Superior temporal gyrus (tissue), 1 donor: Measurements from ENCODE around the gene CLOCK.
A peak's percentile ranks its signal among the peaks of the same experiment; 100 is the strongest.
"Not testable (repeated sequence)": the region's sequence is repeated elsewhere in the genome, so short reads cannot be mapped to it uniquely, and the experiment has no call there.

Source experiments
- DNase-seq: peaks from one replicate; pipeline ENCODE4 v3.0.0-alpha.2; 2016; ENCODE audit errors: extremely low spot score

The CLOCK gene, protein sequence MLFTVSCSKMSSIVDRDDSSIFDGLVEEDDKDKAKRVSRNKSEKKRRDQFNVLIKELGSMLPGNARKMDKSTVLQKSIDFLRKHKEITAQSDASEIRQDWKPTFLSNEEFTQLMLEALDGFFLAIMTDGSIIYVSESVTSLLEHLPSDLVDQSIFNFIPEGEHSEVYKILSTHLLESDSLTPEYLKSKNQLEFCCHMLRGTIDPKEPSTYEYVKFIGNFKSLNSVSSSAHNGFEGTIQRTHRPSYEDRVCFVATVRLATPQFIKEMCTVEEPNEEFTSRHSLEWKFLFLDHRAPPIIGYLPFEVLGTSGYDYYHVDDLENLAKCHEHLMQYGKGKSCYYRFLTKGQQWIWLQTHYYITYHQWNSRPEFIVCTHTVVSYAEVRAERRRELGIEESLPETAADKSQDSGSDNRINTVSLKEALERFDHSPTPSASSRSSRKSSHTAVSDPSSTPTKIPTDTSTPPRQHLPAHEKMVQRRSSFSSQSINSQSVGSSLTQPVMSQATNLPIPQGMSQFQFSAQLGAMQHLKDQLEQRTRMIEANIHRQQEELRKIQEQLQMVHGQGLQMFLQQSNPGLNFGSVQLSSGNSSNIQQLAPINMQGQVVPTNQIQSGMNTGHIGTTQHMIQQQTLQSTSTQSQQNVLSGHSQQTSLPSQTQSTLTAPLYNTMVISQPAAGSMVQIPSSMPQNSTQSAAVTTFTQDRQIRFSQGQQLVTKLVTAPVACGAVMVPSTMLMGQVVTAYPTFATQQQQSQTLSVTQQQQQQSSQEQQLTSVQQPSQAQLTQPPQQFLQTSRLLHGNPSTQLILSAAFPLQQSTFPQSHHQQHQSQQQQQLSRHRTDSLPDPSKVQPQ

DNA sequence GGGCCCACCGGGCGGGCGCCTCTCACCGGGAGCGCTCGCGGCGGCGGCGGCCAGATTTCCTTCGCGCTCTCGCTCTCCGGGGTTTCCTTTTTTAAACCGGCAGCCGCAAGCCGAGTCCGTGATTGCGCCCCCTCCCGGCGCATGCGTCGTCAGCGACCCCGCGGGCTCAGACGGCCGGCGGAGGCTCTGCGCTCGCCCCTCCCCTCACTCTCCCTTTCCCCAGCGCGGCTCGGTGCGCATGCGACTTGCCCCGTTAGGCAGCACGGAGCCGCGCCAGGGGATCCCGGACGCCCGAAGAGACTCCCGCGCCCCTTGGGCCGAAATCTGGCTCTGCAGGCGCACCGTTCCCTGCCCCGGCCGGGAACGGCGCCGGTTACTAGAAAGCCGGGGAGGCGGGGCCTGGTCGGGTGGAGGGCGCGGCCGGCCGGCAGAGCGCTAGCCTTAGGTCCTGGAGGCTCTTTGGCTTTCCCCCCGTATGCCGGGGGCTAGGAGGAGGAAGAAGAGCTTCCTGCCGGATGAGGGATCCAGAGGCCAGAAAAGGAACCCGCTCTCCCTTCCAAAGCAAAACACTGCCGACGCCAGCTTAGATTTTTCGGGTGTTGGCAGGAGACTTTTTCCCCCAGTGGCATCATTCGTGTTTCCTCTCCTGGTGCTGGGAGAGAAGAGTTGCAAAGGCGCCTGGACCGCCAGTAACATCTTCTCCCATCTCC is at the start of gene CLOCK:
CLOCK (minus strand) TSS at position 154 of the 710 bp plus-strand sequence. CDS start 64,124 bp downstream, outside the sequence.
- DNase-seq, result peak; percentile 85

GRCh38 chr4:55592014-55592413 is 45.3 kb upstream of the CLOCK start, which contains the start of gene PDCL2:
Gene PDCL2, minus strand, starts transcription at chr4:55592245. Its CDS starts 136 bp downstream, at chr4:55592109.
- no peak for DNase-seq

DNA sequence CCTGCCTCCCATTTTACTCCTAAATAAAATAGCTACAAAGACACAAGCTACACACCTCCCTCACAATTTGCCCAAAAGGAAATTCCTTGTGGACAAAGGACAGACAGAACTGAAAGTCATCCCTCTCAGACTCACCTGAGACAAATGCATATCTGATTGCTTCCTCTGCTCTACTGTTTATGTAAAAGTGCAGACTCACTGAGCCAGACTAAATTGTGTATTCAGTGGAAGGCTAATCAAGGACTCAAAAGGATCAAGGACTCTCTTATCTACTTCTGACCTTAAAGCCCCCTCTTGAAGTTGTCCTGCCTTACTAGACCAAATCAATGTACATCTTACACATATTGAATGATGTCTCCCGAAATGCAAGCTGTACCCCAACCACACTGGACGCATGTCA is 41.5 kb upstream of the CLOCK start:
- no peak for DNase-seq

GRCh38 chr4:55582773-55583172 is 36.1 kb upstream of the CLOCK start:
- not testable (repeated sequence) for DNase-seq

DNA sequence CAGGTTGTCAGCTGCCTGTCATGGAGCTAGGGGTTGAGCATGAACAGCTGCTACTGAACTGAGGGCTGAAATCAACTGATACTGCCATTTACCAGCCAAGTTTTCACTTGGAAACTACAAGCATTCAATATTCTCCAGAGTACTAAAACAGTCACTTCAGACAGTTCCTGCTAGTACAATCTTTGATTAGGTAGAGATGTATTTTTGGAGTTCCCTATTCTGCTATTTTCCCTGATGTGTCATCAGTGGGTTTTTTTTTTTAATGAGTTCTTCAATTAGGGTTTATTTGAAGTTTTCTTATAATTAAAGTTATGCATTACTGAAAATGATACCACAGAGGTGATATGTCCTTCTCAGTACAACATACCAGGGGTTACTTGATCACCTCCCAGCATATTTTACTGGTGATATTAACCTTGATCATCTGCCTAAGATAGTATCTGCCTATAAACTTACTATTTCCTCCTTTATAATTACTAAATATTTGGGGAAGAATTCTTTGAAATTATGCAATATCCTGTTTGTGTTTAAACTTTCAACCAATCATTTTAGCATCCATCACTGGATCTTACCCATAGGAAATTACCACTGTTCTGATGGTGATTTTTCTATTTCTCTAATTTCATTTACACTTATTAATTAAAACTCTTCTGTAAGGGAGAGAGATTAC is 31.8 kb upstream of the CLOCK start:
- DNase-seq, result no peak

- DNase-seq, result no peak
Observed at GRCh38 chr4:55575513-55575912, 28.8 kb upstream of the CLOCK start.

- no peak for DNase-seq
Observed at GRCh38 chr4:55574252-55574651, 27.5 kb upstream of the CLOCK start.

- no peak for DNase-seq
Observed at GRCh38 chr4:55571806-55572205, 25.1 kb upstream of the CLOCK start.

DNA sequence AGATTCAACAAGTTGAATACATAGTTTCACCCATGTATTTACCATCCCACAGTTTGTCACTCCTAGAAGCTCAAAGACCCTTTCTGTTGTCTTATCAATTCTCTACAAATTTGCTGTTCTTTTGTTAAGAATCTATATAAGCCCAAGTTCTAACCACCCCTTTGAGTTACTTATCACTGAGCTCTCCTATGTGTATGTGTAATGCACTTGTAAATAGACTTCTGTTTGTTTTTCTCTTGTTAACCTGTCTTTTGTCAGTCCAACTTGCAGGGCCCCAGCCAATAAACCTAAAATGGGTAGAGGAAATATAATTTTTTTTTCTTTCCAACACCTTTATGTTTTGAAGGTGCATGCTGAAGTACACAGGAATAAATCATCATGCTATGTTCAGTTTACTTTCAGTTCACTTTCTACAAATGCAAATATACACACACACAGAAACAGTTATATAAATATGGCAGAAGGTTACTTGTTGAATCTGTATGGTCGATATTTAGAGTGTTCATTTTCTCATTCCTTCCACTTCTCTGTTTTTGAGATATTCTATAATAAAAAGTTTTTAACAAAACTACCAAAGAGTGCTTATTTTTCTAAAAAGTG is 22.3 kb upstream of the CLOCK start:
- DNase-seq, result no peak

- no peak for DNase-seq
Observed at GRCh38 chr4:55561889-55562288, 15.2 kb upstream of the CLOCK start.

- no peak for DNase-seq
Observed at GRCh38 chr4:55560096-55560495, 13.4 kb upstream of the CLOCK start.

- DNase-seq, result peak; percentile 34
Observed at GRCh38 chr4:55554453-55555030, 7.8 kb upstream of the CLOCK start.

DNA sequence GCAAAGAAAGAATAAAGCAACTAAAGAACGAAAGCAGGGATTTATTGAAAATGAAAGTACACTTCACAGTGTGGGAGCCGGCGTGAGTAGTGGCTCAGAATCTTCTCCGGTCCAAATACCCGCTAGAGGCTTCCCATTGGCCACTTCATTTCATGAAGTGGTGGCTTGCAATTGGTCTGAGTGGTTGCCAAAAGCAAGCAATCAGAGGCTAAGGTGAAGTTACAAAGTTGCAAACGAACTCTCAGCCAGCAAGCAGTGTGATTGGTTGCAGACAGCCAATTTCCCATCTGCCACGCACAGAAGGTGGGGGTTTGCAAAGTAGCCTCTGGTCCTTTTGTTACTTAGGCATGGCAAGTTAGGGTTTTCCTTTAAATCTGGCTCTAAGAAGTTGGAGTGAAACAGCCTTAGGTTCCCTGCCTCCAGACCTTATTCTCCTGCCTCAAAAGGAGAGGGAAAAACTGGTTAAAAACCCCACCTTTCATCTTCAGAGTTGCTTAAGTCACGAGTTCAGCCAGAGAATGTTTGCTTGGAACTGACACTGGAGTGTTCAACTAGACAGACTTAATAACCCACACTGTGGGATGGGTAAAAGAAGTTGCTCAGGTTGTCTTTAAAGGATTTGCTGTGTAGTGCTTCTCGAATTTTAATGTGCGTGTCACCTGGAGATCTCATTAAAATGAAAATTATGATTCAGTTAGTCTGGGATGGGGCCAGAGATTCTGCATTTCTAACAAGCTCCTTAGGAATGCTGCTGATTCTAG is 6.9 kb upstream of the CLOCK start:
- DNase-seq, result no peak

DNA sequence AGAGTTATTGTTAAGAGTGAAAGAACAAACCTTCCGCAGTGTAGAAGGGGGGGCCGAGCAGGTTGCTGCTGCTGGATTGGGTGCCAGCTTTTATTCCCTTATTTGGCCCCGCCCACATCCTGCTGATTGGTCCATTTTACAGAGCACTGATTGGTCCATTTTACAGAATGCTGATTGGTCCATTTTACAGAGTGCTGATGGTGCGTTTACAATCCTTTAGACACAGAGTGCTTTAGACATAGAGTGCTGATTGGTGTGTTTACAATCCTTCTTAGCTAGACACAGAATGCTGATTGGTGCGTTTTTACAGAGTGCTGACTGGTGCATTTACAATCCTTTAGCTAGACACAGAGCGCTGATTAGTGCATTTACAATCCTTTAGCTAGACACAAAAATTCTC is 5.3 kb upstream of the CLOCK start:
- DNase-seq, result not testable (repeated sequence)

GRCh38 chr4:55549888-55550287 is 3.2 kb upstream of the CLOCK start:
- no peak for DNase-seq

GRCh38 chr4:55547918-55548317 is 1.2 kb upstream of the CLOCK start:
- no peak for DNase-seq

DNA sequence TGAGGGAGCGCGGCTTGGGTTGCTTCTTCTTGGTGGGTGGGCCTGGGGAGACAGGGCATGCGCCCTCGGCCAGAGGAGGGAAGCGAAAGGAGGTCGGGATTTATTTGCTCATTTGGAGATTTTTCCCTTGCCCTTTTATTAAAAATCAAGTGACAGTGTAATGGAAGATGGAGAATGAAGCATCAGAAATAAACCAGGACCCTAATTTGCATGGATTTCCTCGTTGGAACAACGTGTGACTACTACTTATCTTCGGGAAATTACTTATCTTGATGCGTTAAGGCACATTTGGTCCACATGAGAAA is 709 bp upstream of the CLOCK start:
- peak; percentile 60 for DNase-seq

DNA sequence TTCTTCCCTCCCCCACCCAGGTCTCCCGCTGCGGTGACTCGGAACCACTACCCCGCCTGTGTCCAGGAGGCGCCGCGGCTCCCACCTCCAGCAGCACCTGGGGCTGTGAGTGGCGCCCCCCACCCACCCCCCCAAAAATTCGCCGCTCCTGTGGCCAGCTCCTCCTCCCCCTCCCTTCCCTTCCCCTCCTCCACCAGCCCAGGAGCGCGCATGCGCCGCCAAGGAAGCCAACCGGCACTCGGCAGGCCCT is 278 bp downstream of the CLOCK start:
- DNase-seq, result no peak

DNA sequence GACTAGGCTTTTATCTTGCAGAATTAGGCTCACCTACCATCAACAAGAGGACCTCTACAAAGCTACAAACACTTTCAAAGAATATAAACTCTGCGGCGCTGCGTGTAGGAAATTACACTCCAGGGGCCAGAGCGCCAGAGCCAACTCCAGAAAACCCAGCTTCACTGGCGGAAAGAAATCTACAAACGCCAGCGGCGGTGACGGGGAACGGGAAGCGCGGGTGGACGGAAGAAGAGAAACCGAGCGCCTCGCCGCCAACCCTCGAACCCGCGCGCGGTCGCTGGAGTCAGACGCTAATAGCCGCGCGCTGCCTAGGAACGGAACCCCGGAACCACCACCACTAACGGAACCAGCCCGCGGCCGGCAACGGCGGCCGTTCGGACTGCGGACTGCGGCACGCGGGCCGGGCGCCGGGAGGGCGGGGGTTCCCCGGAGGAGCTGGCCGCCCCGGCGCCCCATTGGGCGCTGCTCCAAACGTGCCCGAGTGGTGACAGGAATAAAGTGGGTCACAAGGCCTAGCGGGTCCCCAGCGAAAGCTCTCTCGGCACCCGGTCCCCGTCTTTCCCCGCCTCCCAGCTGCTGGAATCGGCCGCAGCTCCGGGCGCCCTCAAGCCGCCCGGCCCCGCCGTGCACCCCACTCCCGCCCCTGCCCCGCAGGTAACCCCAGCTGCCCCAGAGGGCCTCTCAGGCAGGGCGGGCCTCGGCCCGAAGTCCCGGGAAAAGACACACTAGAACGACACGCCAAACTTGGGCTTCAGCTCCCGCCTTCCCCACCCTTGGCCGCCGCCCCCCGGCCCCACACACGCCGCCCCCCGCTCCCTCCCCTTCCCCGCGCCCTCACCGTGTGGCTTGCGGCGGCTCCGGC is 836 bp downstream of the CLOCK start:
- peak; percentile 79 for DNase-seq

DNA sequence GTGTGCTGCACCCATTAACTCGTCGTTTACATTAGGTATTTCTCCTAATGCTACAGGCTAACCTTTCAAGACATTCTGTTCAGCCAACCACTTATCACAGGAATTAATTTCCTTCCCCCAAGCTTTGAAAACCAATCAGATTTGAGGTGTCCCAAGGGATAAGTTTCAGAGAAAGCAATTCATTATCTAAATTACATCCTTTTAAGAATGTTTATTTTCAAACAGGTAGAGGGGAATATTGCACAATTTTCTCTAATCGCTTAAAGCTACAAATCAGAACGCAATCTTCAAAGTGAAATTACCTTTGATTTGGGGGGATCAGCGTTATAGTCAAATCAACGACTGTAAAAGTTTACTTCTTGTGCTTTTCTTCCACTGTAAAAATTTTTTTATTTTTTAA is 1.6 kb downstream of the CLOCK start:
- no peak for DNase-seq
